ENCODE measurements around the gene CASKIN2.

DNA sequence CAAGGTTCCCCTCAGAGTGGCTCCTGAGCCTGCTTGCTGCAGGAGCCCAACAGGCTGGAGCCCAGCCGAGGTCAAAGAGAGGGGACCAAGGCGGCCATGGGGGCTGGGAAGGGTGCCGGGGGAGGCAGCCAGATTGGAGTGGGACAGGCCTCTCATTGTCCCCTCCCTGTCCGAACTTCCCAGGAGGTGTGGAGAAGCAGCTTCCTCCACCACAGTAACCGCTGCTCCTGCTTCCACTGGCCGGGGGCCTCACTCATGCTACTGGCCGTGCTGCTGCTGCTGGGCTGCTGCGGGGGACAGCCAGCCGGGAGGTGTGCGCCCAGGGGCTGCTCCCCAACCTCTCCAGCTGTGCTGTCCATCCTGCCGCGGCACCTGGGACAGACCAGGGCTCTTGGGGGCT, 29.6 kb downstream of the CASKIN2 start:
- TF ChIP-seq ISL1 (CRISPR knock-in tag; IDR thresholded peaks at IDR 0.05) = no peak
- TF ChIP-seq, protein P1, sequence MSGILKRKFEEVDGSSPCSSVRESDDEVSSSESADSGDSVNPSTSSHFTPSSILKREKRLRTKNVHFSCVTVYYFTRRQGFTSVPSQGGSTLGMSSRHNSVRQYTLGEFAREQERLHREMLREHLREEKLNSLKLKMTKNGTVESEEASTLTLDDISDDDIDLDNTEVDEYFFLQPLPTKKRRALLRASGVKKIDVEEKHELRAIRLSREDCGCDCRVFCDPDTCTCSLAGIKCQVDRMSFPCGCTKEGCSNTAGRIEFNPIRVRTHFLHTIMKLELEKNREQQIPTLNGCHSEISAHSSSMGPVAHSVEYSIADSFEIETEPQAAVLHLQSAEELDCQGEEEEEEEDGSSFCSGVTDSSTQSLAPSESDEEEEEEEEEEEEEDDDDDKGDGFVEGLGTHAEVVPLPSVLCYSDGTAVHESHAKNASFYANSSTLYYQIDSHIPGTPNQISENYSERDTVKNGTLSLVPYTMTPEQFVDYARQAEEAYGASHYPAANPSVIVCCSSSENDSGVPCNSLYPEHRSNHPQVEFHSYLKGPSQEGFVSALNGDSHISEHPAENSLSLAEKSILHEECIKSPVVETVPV (CRISPR knock-in tag; IDR thresholded peaks at IDR 0.05) = no peak
- no peak for TF ChIP-seq RARB (CRISPR knock-in tag; IDR thresholded peaks at IDR 0.05)
- TF ChIP-seq, protein P2, sequence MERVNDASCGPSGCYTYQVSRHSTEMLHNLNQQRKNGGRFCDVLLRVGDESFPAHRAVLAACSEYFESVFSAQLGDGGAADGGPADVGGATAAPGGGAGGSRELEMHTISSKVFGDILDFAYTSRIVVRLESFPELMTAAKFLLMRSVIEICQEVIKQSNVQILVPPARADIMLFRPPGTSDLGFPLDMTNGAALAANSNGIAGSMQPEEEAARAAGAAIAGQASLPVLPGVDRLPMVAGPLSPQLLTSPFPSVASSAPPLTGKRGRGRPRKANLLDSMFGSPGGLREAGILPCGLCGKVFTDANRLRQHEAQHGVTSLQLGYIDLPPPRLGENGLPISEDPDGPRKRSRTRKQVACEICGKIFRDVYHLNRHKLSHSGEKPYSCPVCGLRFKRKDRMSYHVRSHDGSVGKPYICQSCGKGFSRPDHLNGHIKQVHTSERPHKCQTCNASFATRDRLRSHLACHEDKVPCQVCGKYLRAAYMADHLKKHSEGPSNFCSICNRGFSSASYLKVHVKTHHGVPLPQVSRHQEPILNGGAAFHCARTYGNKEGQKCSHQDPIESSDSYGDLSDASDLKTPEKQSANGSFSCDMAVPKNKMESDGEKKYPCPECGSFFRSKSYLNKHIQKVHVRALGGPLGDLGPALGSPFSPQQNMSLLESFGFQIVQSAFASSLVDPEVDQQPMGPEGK (CRISPR knock-in tag; IDR thresholded peaks at IDR 0.05; ENCODE audit: borderline replicate concordance) = no peak
- TF ChIP-seq ZNF8 (CRISPR knock-in tag; IDR thresholded peaks at IDR 0.05) = no peak

All from SK-N-SH treated with all-trans-retinoic acid at 6 μM for 48 hours (cell line).